HCT116 (cell line): Measurements from ENCODE around the gene SSC4D. TPM values are rescaled to one million over a fixed set of nuclear protein-coding genes. Genes with fewer than 3 reads are reported as not detected.
"Not testable (repeated sequence)": the region's sequence is repeated elsewhere in the genome, so short reads cannot be mapped to it uniquely, and the experiment has no call there.

ENCODE experiments used
- ATAC-seq: fragments of 200-7000 bp; cut with Tn5 transposase; 2 replicates; pipeline ENCODE4 v1.9.1; 2020; ENCODE audit warnings: mild to moderate bottlenecking, moderate library complexity
- BruUV-seq: library from RNA; stranded (reverse); fragments of 400-500 nt; replicated peaks from 2 replicates; lab custom pipeline; 2021; lab: Mats Ljungman, UMichigan
- CTCF ChIA-PET: fragments of 300-600 bp; sonication (Branson Sonifier 250); formaldehyde crosslinking; loops from one replicate; lab custom pipeline; 2021; ENCODE audit warnings: antibody characterized with exemption; lab: Charles Lee
- POLR2A ChIA-PET: fragments of 300-600, 350-600 bp; sonication (Branson Sonifier 250); formaldehyde crosslinking; loops from one replicate; lab custom pipeline; 2021; ENCODE audit warnings: antibody characterized with exemption; lab: Charles Lee
- RAD21 ChIA-PET, 2 experiments: fragments of 300-600 bp; sonication (Branson Sonifier 250); formaldehyde crosslinking; loops; one replicate each; lab custom pipeline; 2023; ENCODE audit warnings: low total read pairs in 2 of 2; ENCODE audit not compliant: uncharacterized antibody in 2 of 2, unreplicated experiment in 2 of 2, low non-redundant PET in 1 of 2; lab: Charles Lee
- DNase-seq: peaks from one replicate; pipeline ENCODE4 v3.0.0-alpha.2; 2010; ENCODE audit warnings: low read depth, low spot score
- H2AFZ ChIP-seq: fragments of 200-600 bp; shearing (Covaris generic), sonication (generic); 2 replicates; pipeline ENCODE4 v1.6.1; 2017; ENCODE audit warnings: low read depth, mixed run types, mixed read lengths, antibody characterized with exemption, low read length; ENCODE audit not compliant: poor library complexity, severe bottlenecking
- H3K27ac ChIP-seq: 2 replicates; pipeline ENCODE4 v1.5.1; 2012; ENCODE audit warnings: low read depth, low read length
- H3K27me3 ChIP-seq: fragments of 200-600 bp; sonication (generic); 2 replicates; pipeline ENCODE4 v1.6.1; 2016; ENCODE audit warnings: mixed run types, low read length, mixed read lengths; ENCODE audit not compliant: insufficient read depth
- H3K36me3 ChIP-seq, 2 experiments: fragments of 200-500 bp in 1 of 2; fragments of 200-600 bp in 1 of 2; sonication (Bioruptor generic) in 1 of 2; sonication (generic) in 1 of 2; 2 replicates each; pipeline versions ENCODE4 v1.5.1 to v1.6.1; 2014 to 2016; ENCODE audit warnings: low read length in 2 of 2, inconsistent platforms in 1 of 2, mixed read lengths in 1 of 2, mixed run types in 1 of 2; ENCODE audit not compliant: insufficient read depth in 2 of 2, control insufficient read depth in 1 of 2
- H3K4me1 ChIP-seq, 2 experiments: fragments of 200-600 bp in 1 of 2; sonication (generic) in 1 of 2; 2 replicates each; pipeline versions ENCODE4 v1.5.1 to v1.6.1; 2012 to 2017; ENCODE audit warnings: low read length in 2 of 2, inconsistent platforms in 1 of 2, mild to moderate bottlenecking in 1 of 2, mixed read lengths in 1 of 2, mixed run types in 1 of 2, moderate library complexity in 1 of 2; ENCODE audit not compliant: insufficient read depth in 2 of 2, control insufficient read depth in 1 of 2
- H3K4me2 ChIP-seq: fragments of 200-600 bp; sonication (generic); 2 replicates; pipeline ENCODE4 v1.6.1; 2017; ENCODE audit warnings: mixed run types, low read length, mixed read lengths
- H3K4me3 ChIP-seq, 2 experiments: fragments of 200-600 bp in 1 of 2; sonication (generic) in 1 of 2; replicated peaks in 1 of 2; 2 replicates each; pipeline ENCODE4 v1.5.1; 2011 to 2016; ENCODE audit warnings: low read length in 2 of 2, control low read depth in 1 of 2, low read depth in 1 of 2, mild to moderate bottlenecking in 1 of 2, mixed read lengths in 1 of 2, mixed run types in 1 of 2
- H3K79me2 ChIP-seq: fragments of 200-600 bp; sonication (generic); 2 replicates; pipeline ENCODE4 v1.6.1; 2017; ENCODE audit warnings: mild to moderate bottlenecking, mixed run types, low read length, moderate library complexity, mixed read lengths; ENCODE audit not compliant: insufficient read depth
- H3K9ac ChIP-seq: fragments of 200-600 bp; sonication (generic); 2 replicates; pipeline ENCODE4 v1.6.1; 2016; ENCODE audit warnings: low read length, mixed read lengths
- H3K9me2 ChIP-seq: fragments of 200-600 bp; sonication (generic), shearing (Covaris generic); 2 replicates; pipeline ENCODE4 v1.6.1; 2017; ENCODE audit warnings: mixed run types, mild to moderate bottlenecking, moderate library complexity; ENCODE audit not compliant: insufficient read depth
- H3K9me3 ChIP-seq, 2 experiments: fragments of 200-500 bp in 1 of 2; fragments of 200-600 bp in 1 of 2; sonication (Bioruptor generic) in 1 of 2; sonication (generic) in 1 of 2; 2 replicates each; pipeline ENCODE4 v1.6.1; 2014 to 2017; ENCODE audit warnings: low read length in 2 of 2, mixed read lengths in 2 of 2, inconsistent platforms in 1 of 2, low read depth in 1 of 2, mild to moderate bottlenecking in 1 of 2, mixed run types in 1 of 2, moderate library complexity in 1 of 2; ENCODE audit not compliant: control insufficient read depth in 1 of 2, insufficient read depth in 1 of 2
- H4K20me1 ChIP-seq: fragments of 200-600 bp; sonication (generic), shearing (Covaris generic); 2 replicates; pipeline ENCODE4 v1.6.1; 2017; ENCODE audit warnings: mixed run types, mild to moderate bottlenecking, moderate library complexity; ENCODE audit not compliant: insufficient read depth
- CBX3 ChIP-seq: IDR thresholded peaks from 2 replicates; pipeline ENCODE4 v1.6.1; 2012; ENCODE audit warnings: low read depth
- FOSL1 ChIP-seq: IDR thresholded peaks from 2 replicates; pipeline ENCODE4 v1.6.1; 2012; ENCODE audit warnings: low read depth
- JUND ChIP-seq: IDR thresholded peaks from 2 replicates; pipeline ENCODE4 v1.6.1; 2012
- SP1 ChIP-seq: IDR thresholded peaks from 2 replicates; pipeline ENCODE4 v1.6.1; 2012; ENCODE audit warnings: low read depth
- intact Hi-C: fragments of 100-400 bp; cut with micrococcal nuclease; formaldehyde crosslinking; loops from 2 replicates; pipeline ENCODE4 v1.10.0; 2022
- total RNA-seq: library from RNA; stranded (reverse); gene quantifications from one replicate; pipeline ENCODE4 v1.2.1, GENCODE V29; 2021; ENCODE audit not compliant: unreplicated experiment
- TF ChIP-seq, protein P1 (sequence below): IDR thresholded peaks from 2 replicates; pipeline ENCODE4 v1.6.1; 2012

The SSC4D gene
- total RNA-seq, 1 experiment from 2014 or later: 1.1 TPM

DNA sequence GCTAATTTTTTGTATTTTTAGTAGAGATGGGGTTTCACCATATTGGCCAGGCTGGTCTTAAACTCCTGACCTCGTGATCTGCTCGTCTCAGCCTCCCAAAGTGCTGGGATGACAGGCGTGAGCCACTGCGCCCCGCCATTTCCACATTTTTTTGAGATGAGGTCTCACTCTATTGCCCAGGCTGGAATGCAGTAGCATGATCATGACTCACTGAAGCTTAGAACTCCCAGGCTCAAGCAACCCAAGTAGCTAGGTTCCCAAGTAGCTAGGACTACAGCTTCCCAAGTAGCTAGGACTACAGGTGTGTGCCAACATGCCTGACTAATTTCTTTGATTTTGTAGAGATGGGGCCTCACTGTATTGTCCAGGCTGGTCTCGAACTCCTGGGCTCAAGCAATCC is 11.6 kb upstream of the SSC4D start:
- peak overlapping the region; percentile 37 for H3K4me2 ChIP-seq
- H3K9me3 ChIP-seq, RAD21 ChIA-PET, H3K79me2 ChIP-seq, CTCF ChIA-PET, H4K20me1 ChIP-seq, H3K4me3 ChIP-seq, intact Hi-C loops, H3K9me2 ChIP-seq, H3K9ac ChIP-seq, BruUV-seq, H2AFZ ChIP-seq, H3K36me3 ChIP-seq, H3K27me3 ChIP-seq: not testable (repeated sequence)
- DNase-seq (peak; percentile 74), ATAC-seq (peak; percentile 72)
- POLR2A ChIA-PET: interaction anchor here (0.6 kb wide), 1 partner anchor 15 kb away, joined by 4 read pairs; no protein-coding TSS in a partner anchor
- H3K4me1 ChIP-seq: peaks cover 23 to 43% of the 10 kb centered on the region in 2 experiments
- H3K27ac ChIP-seq: peak overlapping the region; percentile 39; the same call in 1 of the 2 replicates
- TF ChIP-seq, protein P1, sequence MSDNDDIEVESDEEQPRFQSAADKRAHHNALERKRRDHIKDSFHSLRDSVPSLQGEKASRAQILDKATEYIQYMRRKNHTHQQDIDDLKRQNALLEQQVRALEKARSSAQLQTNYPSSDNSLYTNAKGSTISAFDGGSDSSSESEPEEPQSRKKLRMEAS: peak; percentile 28; the same call in 1 of the 2 replicates
- TF ChIP-seq SP1 (peak; percentile 17; the same call in 1 of the 2 replicates), FOSL1 (peak; percentile 67), JUND (peak; percentile 74), CBX3 (peak; percentile 36; the same call in 1 of the 2 replicates)

DNA sequence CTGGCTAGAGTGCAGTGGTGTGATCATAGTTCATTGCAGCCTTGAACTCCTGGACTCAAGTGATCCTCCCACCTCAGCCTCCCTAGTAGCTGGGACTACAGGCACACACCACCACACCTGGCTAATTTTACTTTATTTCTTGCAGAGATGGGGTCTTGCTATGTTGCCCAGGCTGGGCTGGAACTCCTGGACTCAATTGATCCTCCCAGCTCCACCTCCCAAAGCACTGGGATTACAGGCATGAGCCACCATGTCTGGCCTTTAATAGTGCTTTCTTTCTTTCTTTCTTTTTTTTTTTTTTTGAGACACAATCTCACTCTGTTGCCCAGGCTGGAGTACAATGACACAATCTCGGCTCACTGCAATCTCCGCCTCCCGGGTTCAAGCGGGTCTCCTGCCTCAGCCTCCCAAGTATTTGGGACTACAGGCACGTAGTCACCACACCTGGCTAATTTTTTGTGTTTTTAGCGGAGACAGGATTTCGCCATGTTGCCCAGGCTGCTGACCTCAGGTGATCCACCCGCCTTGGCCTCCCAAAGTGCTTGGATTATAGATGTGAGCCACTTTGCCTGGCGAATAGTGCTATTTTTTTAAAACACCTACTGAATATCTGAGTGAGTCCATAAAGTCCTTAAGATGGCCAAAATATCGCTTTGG is 8.3 kb upstream of the SSC4D start:
- H3K79me2 ChIP-seq, H3K27me3 ChIP-seq, H4K20me1 ChIP-seq, BruUV-seq, ATAC-seq, H3K9me3 ChIP-seq, H3K36me3 ChIP-seq, H3K9me2 ChIP-seq, POLR2A ChIA-PET, intact Hi-C loops, DNase-seq, H3K9ac ChIP-seq, H3K27ac ChIP-seq, H3K4me2 ChIP-seq, RAD21 ChIA-PET, H3K4me3 ChIP-seq, H2AFZ ChIP-seq: not testable (repeated sequence)
- H3K4me1 ChIP-seq: peaks cover 15 to 32% of the 10 kb centered on the region in 2 experiments
- CTCF ChIA-PET: interaction anchor here (1.3 kb wide), 1 partner anchor 10 kb away, joined by 3 read pairs; no protein-coding TSS in a partner anchor
